Epidermal melanocyte (primary cell): Measurements from ENCODE around the gene ZNF544.

Source experiments
- DNase-seq: peaks from one replicate; pipeline ENCODE4 v3.0.0; 2011; ENCODE audit warnings: low spot score; ENCODE audit not compliant: insufficient read length

ZNF544 gene

DNA sequence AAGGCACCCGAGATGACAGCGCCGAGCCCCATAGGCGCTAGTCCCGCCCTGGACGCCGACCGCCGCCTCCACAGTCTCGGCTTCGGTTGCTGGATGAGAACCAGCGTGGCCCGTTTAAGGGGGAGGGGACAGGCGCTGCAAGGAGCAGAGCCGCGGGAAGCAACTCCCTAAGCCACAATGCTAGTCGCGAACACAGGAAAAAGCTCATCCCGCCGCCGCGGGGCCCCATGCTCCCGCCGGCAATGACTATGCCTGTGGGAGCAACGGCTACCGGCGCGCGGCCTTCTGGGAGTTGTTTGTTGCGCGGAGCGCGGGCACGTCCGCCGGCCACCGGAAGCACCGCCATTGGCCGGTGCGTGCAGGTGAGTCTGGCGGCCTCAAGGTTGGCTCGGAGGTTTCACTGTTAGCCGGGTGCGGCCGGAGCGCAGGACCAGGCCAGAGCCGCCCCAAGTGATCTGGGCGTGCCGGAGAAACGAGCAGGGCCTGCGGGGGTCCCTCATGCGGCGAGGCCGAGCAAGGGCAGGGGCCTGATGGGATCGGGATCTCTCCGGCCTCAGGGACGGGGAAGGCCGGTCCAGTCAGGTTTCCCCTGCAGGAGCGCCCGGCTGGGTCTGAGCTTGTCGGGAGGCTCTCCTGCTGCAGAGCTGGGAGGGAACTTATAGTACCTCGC is at the start of gene ZNF544:
ZNF544 (plus strand) TSS at position 330 of the 670 bp plus-strand sequence. CDS start 15,110 bp downstream, outside the sequence.
- DNase-seq = peak; percentile 57

DNA sequence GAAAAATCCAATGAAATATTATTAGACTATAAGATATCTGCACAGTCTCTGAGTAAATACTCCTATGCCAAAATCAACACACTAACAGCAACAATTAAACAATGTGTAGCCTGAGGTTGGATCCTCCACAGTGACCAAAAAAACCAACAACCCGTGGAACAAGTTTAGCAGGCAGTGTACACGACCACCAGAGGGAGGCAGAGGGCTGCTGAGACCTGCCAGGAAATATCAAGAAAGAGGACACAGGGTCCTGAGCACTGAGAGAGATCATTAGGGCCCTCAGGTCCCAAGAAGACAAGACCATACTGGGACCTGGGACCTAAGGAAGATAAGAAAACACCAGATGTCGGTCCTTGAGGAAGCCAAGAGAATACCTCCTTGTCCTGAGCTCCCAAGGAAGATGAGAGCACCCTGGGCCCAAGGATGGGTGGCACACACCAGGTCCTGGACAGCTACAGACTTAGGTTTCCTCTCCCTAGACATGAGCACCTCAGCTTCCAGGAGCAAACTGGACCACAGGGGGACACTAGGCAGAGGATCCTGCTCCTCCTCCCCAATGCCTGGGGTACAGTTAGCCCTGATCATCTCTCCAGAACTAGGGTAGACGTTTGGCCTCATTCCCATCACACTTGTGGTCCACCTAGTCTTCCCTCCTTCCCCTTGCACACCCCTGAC is 46.7 kb upstream of the ZNF544 start:
- no peak for DNase-seq

DNA sequence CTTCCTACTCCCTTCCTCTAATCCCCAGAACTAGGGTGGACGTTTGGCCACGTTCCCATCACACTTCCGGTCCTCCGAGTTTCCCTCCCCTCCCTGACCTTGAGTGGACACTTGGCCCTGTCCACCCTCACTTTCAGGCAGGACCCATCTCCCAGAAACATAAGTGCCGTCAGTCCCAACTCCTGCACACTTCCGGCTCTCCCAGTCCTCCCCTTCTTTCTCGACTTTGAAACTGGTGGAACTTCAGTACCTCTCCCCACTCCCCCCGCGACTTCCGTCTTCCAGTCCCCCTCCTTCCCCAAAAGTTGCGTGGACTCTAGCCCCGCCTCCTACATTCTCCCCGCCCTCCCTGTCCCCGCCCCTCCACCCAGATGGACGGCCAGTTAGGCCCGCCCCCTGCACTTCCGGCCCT is 46.1 kb upstream of the ZNF544 start:
- DNase-seq = no peak

DNA sequence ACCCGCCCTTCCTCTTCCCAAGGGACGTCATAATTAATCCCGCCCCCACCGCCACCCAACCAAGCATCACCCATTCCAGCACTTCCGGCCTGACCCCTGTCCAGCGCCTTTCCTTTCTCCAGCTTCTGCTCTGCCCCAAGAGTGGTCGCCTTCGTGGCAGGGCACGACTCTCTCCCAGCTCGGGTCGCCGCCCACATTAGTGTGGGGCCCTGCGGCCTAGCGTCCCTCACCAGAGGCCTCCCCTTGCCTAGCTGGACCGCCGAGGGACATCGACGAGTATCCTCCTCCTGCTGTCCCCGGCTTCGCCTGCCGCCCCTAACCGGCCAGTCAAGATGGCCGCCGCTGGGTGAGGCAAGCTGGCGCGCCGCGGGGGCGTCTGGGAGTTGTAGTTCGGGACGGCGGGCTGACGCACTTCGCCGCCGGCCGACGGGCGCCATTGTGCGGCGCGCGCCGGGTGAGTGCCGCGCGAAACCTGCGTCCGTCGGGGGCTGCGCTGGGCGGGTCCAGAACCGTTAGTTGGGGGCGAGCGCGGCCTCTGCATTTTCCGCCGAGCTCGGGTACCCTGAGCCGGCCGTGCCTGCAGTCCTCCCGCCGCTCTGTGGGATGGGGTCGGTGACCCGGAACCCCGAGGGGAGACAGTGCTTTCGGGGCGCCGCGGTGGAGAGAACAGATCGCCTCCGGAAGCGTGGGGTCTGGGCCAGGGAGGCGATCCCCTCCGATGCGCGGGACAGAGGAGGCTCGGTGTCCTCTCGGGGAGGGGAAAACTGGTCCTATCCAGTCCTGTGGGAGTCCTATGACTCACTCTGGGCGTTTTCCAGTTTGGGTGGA is 45.5 kb upstream of the ZNF544 start, which contains the start of gene ZNF274:
ZNF274 (plus strand) TSS at position 73 of the 828 bp plus-strand sequence. CDS start 905 bp downstream, outside the sequence.
- DNase-seq = peak; percentile 93

DNA sequence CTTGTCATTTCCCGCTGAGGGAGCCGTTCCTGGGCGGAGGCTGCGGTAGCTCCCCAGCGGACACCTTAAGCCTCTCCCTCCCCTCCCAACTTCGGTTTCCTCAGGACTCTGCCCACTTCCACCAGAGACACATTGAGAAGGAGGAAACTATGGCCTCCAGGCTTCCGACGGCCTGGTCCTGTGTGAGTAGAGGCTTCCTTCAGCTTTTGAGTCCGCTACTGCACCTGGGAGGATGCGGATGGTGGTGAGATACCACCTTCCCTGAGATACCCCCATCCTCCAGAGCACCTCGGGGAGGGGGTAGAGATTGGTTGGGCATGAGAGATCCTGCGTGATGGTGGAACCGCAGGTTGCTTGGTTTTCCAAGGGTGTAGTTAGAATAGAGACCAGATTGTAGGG is 44.9 kb upstream of the ZNF544 start:
- no peak for DNase-seq

DNA sequence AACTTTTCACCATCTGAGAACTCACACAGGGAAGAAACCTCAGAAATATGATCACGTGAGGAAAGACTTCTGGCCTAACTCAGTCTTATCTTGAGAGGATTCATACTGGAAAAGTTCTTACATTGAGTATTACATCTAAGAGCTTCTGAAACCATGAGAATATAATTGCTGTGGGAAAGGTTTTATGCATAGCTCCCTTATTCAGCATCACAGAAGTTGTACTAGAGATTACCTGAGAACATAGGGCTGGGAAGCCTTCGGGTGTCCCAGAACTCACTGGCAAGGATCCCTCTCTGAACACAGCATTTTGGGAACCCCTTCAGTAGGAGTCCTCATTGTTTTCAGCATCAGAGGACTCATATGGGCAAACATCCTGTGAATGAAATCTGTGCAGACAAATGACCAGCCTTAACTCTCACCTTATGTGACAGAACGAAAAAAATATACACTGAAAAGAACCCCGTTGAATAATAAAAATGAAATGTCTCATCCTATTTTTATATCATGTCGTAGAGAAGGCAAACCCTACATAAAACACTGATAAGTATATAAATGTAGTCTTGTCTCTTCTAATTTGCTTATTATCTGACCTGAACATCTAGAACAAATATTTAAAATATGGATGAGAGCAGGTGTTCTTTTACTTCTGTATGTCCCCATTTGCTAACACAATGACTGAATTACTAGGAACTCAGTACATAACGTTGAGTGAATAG is 31.7 kb upstream of the ZNF544 start:
- DNase-seq = no peak

DNA sequence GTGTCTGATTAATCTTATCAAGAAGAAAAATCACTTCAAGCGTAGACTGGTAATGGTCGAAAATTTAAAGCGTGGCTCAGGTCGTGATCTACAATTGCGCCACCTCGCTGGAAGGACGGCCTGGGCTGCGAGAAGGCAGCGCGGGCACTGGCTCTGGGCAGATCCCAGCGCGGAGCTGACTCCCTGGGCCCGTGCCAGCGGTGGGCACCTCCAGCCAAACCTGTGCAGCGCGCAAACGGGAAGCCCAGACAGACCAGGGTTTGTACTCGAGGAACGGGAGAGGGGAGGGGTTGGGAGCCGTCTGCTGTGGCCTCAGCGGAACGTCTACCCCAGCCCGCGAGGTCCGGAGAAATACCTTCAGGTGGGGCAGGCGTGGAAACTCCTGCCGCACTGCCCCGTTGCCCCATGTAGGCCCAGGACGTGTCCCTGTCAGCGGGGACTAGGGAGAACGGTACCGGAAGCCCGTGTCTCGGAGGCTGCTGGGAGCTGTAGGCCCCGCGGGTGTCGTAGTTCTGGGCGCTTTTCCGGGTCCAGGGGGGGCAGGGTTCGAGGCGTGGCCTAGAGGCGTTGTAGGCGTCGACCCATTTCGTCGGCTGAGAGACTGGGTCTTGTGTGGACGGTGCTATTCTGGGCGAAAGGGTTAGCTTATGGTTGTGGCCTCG is 24.8 kb upstream of the ZNF544 start:
- no peak for DNase-seq

DNA sequence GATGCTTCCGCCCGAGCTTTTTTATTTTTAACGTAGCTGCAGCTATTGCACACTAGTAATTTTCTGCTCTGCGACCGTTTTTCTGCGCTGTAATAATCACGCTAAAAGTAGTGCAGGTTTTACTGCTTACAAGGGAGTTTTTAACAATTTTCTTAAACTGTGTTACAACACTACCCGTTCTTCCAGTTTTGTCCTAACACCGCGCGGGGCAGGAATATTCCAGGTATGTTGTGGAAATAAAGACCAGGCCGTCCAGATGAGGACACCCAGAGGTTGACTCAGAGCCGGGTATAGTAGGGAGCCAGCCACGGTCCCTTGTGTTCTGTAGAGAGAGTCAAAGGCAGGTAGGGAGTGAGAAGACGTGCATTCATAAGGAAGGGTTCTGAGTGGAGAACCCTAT is 24.1 kb upstream of the ZNF544 start:
- no peak for DNase-seq

DNA sequence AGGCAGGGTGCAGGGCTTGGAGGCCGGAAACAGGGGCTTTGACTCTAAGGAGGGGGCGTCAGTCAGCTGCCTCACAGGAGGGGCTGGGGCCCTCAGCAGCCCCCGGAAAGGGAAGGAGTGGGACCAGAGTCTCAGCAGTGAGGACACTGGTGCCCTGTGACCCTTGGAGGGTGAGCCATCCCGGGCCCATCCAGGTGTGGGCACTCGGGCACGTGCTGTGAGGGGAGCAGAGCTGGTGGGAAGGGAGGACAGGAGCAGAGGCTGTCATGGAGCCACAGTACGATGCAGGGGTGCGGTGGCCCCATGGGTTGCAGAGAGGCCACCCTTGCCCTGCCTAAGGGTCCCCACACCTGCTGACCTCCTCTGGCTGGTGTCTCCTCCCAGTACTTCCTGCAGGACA is 19.1 kb upstream of the ZNF544 start:
- no peak for DNase-seq

DNA sequence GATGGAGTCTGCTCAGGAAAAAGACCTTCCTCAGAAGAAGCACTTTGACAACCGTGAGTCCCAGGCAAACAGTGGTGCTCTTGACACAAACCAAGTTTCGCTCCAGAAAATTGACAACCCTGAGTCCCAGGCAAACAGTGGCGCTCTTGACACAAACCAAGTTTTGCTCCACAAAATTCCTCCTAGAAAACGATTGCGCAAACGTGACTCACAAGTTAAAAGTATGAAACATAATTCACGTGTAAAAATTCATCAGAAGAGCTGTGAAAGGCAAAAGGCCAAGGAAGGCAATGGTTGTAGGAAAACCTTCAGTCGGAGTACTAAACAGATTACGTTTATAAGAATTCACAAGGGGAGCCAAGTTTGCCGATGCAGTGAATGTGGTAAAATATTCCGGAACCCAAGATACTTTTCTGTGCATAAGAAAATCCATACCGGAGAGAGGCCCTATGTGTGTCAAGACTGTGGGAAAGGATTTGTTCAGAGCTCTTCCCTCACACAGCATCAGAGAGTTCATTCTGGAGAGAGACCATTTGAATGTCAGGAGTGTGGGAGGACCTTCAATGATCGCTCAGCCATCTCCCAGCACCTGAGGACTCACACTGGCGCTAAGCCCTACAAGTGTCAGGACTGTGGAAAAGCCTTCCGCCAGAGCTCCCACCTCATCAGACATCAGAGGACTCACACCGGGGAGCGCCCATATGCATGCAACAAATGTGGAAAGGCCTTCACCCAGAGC is 16.2 kb upstream of the ZNF544 start:
- no peak for DNase-seq

DNA sequence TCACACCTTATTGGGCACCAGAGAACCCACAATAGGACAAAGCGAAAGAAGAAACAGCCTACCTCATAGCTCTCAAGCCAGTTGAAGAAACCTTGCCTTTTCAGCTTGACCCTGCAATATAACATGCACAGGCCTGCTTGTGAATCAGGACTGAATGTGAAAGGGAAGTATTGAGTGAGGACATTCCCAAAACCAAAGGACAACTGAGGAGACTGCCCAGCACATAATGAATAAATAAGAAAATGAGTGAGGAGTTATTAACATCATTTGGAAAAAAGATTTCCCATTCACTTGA is 15.7 kb upstream of the ZNF544 start:
- DNase-seq = no peak

DNA sequence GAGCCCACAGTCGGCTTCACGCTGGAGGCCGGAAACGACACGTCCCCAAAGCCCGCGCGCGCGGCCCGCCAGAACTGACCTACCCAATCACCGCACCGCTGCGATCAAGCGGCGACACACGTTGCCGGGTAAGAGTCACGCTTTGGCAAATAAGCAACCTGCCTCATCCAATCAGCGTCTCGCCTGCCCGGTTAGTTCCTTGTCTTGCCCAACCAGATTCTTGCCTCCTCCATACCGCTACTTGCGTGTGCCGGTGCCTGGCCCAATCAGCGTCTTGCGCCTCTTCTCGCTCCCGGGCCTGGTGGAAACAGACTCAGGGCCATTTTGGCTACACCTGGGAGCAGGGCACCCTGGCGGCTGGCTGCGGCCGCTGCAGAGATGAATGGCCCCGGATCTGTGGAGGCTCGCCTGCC is 11.6 kb upstream of the ZNF544 start:
- DNase-seq = no peak

DNA sequence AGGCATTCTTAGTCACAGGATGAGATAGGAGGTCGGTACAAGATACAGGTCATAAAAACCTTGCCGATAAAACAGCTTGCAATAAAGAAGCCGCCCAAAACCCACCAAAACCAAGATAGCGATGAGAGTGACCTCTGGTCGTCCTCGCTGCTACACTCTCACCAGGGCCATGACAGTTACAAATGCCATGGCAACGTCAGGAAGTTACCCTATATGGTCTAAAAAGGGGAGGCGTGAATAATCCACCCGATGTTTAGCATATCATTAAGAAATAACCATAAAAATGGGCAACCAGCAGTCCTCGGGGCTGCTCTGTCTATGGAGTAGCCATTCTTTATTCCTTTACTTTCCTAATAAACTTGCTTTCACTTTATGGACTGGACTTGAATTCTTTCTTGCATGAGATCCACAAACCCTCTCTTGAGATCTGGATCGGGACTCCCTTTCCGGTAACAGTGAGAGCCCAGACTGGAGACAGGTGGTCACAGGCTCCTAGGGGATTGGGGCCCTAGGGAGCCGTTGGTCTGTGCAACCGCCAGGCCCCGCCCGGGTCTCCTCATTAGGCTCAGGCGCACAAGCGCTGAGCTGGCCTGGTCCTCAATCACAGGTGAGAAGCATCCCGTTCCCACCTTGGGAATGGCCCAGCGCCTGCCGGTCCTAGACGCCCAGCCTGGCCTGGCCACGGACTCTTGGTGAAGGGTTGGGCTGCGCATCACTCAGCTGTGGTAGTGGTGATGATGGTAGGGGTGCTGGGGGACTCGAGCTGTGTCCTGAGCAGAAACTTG is 10.9 kb upstream of the ZNF544 start:
- no peak for DNase-seq

DNA sequence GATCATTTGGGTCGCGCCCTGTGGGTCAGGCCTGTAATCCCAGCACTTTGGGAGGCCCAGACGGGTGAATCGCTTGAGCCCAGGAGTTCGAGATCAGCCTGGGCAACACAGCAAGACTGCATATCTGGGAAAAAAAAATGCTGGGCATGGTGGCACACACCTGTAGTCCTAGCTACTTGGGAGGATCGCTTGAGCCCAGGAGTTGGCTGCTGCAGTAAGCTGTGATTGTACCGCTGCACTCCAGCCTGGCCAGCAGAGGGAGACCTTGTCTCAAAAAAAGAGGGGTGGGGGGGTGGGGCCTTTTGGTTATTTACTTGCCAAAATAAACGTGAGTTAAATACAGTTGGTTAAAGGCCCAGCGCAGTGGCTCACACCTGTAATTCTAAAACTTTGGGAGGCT is 9.8 kb upstream of the ZNF544 start:
- DNase-seq = no peak

DNA sequence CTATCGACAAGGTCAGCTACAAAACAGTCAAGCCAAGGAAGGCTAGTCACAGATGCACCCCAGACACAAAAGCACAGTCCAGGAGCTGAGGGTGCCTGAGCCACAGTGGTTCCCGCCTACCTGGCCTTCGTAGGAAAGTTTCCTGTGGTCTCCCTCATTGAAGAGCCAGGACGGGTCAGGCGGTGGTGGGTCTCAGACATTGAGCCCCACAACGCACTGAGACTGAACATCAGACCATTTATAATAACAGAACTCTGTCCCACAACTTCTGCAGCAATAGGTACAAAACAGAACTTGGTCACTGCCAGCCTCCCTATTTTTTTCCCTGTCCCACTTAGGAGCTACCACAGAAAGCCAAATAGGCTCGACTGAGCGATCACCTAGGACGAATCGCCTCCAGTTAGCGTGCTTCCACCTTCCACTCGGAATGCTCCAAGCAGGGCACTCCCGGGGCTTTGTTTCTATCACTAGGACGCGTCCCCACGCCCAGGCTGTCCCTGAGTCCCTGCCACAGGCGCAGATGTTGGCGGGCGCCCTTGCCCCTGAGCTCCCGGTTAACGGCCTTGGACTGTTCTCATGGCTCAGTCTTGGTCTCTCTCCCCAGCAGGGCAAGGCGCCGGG is 640 bp upstream of the ZNF544 start:
- no peak for DNase-seq

DNA sequence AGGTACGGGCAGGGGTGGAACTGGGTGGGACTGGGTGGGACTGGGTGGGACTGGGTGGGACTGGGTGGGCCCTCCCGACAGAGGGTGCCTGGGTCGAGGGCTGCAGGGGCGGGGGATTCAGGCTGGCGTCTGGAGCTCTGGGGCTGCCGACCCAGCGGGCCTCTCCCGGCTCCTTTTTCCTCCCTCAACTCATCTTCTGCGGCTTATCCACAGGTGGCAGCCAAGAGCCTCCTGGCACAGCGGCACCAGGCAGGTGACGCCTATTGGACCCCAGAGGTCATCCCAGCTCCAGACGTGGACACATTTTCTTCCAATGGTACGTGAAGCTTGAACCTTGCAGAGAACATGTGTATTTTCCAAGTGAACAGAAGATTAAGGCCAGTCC is 533 bp downstream of the ZNF544 start:
- DNase-seq = no peak

DNA sequence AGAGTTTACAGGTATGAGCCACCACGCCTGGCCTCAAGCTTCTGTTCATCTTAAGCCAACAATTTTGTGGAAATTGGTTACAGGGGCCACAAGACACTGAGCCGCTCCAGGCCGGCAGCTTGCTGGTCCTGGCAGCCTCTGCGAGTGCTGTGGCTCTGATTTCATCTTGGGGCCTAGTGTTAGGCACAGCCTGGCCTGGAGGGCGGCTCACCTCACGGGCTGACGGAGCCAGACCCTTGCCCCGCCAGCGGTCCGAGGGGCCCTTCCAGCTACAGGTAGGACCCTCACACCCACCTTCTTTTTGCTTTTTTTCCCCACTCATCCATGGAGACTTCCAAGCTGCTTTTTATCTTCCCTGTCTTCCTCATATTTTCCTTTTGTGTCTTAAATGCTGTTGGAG is 8.6 kb downstream of the ZNF544 start:
- no peak for DNase-seq

DNA sequence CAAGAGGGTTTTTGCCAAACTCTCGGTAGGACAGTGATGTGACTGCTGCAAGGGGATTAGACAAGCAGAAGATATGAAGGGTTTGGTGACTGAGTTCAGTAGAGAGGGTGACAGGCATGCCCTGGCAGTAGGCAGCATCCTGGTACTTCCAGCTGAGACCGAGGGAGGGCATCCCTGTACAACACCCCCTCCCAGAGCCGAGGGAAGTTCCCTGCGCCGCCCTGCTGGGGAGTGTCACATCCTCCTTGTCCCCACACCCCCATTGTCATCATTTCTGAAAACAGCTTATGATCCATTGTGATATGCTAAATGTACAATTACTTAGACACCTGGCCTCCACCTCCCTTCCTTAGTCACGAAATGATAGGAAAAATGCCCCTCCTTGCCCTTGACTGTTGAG is 14.6 kb downstream of the ZNF544 start:
- no peak for DNase-seq

DNA sequence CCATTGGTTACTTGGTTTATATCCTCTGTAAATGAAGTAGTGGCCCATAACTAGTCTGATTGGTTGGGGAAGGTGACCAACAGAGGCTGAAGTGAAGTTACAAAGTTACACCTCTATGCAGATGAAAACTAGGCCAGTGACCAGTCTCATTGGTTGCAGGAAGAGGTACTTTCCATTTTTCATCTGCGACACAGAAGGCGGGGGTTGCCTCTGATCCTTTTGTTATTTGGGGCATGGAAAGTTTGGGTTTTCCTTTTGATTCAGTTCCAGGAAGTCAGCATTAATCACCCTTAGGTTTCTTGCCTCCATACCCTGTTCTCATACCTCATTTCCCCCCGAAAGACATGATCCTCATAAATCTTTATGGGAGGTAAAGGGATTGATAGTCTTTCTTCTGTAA is 20.2 kb downstream of the ZNF544 start:
- DNase-seq = no peak
